ENCODE data around the gene HDDC2.
A peak's percentile ranks its signal among the peaks of the same experiment; 100 is the strongest.

The HDDC2 gene

DNA sequence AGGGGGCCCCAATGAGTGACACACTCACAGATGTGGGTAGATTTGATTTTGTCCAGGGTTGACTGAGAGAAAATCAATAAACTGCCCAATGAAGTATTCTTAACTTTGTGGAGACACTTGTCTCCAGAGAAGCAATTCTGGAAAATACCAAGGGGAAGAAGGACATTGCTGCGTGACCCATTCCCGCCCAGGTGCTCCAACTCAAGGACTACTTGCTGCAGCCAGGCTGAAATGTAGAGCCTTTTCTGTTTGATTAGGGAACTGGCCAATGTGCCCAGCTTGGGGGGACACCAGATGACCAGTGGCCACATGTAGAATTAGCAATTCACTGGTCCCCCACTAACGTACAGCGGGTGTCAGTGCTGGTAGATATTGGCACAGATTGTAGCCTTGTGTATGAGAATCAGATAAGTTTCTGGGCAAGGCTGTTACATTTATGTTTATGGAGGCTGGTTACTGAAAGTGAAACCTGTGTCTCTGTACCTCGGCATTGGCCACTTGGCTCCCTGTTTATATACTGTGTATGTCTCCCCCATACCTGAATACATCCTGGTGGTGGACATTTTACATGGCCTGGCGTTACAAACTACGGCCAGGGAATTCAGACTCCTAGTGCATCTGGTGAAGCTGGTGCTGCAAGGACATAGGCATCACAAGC is 32.3 kb downstream of the HDDC2 start:
- no peak for DNase-seq

DNA sequence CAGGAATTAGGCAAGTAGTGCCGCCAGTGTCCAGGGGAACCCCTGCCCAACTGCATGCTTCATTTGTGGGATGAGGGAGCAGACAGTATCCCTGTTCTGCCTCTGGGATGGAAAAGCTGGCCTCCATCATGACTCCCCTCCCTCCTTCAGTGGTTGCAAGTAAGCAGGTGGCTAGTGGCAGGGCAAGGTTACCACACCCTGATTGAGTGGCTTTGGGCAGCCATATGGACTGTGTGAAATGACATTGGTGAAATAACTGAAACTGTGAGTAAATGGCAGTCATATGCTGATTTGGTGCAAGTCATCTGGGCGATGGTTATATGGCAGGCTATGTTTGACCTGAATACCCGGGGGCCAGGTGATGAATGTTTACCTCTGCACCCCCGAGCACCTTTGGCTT is 33.0 kb downstream of the HDDC2 start:
- DNase-seq: no peak

DNA sequence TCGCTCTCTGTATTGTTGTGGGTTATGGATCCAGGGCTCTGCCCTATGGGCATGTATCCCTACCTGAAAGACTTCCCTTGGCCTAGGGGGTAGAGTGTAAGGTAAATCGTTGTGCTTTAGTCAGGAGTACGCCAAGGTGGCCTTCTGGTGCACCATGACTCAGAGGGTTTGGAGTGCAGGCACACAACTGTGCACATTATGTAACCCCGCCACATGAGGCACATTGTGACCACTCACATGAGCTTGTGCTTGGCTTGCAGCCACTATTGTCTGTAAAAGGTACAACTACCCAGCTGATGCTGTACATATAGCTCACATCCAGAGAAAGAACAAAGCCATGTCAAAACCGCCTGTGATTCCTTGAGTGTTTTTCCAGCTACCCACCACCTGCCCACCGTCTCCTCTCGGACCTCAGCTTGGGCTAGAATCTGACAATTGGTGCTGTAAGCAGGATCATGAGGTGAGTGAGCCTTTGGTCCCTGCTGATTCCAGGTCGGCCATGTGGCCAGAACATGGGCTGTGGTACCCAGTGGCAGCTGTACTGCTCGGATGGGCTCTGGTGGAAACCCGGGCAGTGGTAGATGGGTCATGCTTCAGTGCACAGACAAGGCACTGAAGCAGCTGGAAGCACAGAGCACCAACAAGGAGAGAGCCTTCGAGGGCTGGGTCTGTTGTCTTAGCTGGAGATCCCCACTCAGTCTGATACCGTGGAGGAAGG is 33.8 kb downstream of the HDDC2 start:
- no peak for DNase-seq

DNA sequence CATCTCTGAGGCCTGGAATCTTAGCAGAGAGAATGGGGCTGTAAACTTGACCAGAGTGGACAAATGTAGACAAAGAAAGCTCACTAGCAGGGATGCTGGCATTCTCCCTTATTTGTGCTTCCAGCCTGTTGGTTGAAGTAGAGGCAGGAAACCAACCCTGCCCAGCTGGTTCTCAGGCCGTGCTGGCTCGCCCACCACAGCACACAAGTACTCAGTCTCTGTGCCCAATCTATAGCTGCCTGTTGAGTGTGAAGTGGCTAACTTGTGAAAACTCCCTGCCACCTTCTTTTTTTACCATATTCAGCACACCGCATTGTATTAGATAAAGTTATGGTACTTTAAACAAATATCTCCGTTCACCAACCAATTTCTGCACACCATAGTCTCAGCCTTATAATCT is 37.3 kb downstream of the HDDC2 start:
- no peak for DNase-seq

DNA sequence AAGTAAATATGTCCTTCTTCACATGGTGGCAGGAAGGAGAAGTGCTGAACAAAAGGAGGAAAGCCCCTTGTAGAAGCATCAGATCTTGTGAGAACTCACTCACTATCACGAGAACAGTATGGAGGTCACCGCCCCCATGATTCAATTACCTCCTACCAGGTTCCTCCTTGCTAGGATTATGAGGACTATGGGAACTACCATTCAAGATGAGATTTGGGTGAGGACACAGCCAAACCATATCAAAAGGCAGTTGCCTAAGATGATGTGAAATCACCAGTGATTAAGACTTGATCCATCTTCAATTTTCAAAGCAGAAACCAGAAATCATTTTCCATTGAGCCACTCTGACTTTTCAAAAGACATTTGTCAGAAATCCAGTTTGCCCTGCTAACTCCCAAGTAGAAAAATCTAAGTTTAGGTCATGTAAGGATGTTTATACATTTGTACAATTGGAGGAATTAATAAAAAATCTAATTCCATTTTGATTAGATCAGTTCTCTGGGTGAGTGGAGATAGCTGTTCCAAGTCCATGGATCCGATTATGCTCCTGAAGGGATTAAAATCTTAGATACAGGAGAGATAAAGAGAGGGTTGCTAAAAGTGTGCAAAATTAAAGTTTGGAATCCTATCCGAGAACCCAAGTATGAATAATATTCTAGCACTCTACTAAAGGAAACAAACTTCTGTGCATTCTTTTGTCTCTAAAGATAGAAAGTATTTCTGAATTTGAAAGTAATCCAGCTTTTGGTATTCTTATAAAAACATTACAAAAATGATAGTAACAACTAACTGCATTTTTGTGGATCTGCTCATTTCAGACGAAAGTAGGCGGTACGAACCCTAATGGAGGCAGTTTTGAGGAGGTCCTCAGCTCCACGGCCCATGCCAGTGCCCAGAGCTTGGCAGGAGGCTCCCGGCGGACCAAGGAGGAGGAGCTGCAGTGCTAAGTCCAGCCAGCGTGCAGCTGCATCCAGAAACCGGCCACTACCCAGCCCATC is 39.5 kb downstream of the HDDC2 start:
- DNase-seq: peak; percentile 81

DNA sequence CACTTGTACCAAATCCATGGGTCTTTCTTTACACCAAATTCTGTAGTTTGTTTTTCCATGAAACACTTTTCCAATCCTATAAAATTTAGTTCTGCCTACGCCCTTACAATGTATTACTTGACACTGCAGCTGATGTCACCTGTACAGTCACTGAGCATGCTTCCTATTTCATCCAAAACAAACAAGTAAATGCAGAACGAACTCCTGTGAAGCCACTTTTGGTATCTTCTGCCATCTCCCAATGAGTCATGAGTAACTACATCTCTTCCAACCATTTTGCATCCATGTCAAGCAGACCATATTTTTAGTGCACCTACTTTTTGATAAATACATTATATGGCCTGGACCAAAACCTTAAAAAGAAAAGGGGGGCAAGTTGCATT is 42.4 kb downstream of the HDDC2 start:
- no peak for DNase-seq

DNA sequence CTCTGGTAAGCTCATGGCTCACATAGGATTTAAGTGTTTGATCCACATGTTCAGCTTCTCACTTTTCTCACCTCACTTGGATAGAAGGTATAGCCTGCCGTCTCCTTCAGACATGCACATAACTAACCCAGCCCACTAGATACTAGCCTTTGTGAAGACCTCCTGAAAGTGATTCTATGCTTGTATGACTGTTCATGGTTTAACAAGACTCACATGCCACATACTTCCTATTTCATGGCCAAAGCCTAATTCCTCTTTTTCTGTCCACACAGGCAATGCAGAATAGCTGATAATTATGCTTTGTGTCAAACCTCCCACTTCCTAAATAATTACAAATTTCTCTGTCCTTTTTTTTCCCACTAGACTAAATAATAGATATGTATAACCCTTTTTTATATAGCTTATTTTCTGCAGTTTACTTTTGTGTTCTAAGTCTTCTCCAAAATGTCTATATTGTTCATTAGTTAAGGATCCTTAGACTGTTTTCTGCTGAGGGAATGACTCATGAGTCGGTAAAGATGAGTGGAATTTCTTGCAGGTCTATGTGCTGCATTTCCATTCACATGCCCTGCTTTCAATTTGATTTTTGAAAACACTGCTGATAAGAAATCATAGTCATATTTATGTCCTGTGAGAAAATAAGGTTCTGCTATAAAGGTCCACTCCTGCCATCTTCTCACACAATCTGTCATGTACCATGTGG is 43.0 kb downstream of the HDDC2 start:
- peak; percentile 14 for DNase-seq

DNA sequence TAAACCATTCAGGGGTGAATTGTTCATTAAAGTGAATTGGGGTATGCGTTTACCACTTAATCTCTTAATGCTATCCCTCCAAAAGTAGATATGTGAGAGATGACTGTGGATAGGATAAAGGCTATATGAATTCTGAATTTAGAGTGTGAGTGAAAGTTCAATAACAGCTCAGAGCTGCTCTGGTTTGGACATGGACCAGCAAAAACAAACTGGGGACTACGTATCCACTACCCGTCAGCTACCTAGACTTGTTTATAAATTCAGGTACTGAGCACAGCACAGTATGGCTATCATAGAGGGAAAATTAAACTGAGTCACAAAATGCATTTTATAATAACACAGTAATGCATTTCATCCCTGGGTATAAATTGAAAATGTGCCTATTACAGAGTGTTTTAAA is 44.4 kb downstream of the HDDC2 start:
- DNase-seq: no peak

DNA sequence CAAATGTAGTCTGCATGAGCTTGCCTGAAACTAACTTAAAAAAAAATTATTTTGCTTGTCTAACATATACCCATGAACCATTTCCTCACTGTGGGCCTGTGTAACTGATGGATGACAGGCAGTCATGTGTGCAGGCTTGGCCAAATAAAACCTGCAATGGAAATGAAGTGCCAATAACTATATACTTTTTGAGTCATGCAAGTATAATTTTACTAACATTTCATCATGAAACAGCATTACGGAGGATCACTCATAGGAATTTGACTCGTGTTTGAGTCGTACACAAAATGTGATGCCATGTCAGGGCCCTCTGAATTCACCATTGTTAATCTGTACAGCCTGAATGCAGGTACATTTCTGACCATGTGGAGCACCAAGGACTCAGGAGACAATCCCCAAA is 46.6 kb downstream of the HDDC2 start:
- peak; percentile 46 for DNase-seq

DNA sequence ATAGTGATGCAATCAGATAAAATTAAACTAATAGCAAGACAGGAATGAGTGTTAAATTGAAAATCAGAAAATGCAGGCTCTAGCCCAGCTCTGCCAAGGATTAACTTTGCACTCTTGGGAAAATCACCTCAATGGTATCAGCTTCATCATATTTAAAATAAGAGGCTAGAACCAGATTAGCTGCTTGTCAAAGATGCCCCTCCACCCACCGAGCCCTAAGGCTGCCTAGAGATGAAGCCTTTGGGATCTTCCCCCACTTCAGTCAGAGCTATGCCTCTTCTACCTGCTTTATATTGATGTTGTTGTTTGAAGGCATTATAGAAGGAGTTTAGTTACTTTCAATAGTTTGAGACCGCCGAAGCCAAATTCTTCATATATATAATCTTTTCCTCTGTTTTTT is 47.4 kb downstream of the HDDC2 start:
- DNase-seq: no peak

DNA sequence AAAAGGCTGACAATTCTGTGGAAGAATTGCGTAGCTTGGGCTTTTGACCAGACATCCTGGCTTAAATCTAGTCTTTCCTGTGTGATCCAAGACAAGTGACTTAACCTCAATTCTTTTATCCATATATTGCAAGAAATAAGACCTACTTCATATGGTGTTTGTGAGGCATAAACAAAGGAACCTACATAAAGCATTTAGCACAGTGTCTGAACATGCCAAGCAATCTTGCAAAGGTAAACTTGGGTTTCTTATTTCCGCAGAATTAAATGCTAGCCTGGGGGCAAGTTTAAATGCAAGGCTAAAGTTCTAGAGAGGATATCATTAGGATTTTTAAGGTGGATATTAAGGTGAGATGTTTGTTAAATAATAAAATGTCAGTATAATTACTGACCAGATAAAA is 47.9 kb downstream of the HDDC2 start:
- no peak for DNase-seq

DNA sequence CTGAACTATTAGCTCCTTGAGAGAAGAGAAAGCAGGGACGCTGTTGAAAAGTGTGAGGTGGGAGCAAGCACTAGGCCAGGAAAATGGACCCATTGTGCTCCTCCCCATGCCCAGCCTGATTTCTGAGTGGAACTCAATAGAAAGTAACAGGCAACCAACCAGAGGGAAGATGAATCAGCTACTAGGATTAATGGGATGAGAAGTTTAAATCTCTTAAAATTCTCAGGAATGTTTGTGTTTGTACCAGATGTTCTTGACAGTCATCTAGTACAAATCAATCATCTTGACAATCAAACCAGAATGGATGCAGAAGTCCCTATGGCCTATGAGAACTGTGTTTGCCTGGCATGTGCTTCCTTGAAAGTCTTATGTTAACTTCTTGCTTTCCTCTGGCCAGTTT is 48.9 kb downstream of the HDDC2 start:
- peak; percentile 80 for DNase-seq

DNA sequence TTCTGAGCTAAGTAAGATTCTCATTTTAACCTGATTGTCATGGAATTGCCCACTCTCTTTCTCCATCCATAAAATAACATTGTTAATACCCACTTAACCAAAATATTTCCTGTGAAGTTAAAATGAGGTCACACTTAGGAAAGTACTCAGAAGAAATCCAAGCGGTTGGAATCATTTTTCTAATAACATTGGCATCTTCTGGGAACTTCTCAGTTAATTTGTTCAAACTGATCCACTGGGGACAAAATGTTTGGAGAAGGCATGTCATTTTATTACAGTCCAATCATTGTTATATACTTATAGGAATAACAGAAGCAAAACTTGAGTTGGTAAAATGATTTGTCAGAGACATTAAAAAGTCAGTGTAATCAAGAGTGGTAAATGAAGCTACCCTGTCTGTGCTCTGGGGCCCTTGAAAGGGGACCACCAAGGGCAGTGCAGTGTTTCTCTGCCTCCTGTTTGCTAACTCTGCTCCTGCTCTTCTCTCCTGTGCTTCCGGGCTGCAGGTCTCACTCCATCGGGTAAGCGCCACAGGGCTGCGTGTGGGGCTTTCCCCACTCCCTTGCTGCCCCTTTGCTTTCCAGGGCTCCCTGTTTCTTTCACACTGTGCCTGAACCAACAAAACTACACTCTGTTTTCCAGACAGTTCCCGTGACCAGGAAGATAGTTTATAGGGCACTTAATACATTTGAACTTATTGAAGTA is 50.1 kb downstream of the HDDC2 start:
- peak; percentile 30 for DNase-seq

DNA sequence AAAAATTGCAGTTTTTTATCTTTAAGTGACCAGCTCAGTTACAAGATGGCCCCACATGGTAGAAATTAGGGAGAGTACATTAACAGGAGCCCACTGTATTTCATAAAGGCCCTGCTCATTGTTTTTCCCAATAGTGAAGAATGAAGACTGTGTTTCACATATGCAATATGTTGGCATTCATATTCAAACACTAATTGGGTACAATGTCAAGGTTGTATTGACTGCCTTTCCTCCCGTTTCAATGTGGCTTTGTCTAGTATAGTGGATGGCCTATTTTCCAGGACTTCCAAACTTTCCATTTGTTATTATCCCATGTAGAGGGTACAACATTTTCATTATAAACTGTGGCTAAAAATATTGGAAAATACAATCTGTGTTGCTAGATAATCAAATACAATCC is 51.3 kb downstream of the HDDC2 start:
- DNase-seq: no peak

DNA sequence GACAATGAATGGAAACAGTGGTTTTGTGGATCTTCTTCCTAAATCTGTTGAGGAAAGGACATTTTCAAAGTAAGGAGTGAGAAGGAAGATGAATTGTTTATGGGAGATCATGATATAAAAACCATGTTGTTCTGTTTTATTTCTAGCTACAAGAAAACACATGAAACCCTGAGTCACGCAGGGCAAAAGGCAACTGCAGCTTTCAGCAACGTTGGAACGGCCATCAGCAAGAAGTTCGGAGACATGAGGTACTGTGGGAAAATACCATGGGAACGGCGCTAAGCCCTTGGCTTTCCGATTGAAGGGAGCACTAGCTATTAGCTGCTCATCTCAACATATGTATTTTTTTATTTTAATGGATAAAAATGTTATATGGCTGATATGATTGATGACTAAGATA is 53.6 kb downstream of the HDDC2 start:
- DNase-seq: no peak

DNA sequence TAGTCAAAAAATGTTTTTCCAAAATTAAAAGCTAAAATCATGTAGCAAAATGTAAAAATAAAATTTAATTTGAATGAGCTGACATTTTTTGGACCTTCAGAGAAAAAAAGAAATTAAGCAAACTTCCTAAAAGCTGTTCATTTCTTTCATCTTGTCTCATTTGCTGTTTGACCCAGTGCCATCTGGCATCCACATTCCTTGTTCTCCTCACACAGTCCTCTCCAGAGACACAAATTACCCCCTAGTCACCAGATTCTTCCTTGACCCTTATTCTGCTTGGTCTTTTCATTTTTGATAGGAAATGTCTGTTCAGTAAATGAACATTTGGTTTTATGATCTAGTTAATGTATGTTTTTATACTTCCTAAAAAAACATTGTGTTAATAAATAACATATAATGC is 55.2 kb downstream of the HDDC2 start:
- DNase-seq: peak; percentile 15

DNA sequence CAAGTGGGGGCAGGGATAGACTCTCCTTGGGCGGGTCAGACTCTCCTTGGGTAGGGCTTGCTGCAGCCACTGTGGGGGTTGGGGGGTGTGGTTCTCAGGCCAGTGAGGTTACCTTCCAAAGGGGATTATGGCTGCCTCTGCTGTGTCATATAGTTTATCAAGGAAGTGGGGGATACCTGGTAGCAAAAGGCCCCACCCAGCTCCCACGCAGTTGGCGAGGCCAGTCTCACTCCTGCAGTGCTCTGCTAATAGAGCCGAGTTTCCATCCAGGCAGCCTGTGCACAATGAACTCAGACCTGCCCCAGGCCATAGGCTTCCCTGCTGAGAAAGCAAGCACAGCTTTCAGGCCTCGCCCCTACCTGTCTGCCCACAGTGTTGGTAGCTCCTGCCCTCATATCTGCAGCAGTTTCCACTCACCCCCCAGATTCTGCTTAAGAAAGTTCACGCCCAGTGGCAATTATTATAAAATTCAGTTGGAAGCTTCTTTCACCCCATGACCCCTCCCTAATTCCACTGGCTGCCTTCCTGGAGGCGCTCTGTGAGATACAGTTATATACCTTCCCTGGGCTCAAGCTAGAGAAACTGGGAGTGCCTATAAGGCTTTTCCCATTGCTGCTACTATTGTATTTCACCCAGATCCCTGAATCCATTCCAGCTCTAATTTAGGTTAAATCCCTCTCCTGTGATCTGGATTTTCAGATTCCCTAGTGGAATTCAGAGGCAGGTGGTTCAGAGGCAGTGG is 56.1 kb downstream of the HDDC2 start:
- no peak for DNase-seq

DNA sequence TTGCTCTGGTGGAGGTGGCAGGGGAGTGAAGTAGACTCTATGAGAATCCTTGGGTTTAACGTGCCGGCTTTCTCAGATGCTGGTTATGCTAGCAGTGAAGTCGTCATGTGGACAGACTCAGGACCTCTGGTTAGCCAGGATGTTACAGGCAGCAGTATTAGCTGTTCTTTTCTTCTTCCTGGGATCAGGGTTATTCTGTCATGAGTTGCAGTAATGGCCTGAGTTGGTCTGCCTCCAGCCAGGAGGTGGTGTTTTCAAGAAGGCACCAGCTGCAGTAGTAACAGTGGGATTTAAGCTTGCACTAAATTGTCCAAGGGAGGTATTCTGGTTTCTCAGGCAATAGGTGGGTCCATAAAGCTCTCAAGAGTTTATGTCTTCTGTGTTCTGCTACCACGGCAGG is 56.7 kb downstream of the HDDC2 start:
- no peak for DNase-seq

DNA sequence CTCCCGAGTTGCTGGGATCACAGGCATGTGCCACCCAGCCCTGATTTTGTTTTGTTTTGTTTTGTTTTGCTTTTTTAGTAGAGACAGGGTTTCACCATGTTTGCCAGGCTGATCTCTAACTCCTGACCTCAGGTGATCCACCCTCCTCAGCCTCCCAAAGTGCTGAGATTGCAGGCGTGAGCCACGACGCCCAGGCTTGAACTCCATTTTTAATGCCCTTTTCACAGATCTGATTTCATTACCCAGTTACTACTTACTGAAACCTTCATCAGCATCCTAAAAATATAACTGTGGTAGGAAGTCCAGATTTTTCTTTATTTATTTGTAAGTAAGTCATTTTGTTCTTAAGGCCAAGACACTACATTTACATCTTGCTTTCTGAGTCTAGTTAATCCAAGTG is 64.0 kb downstream of the HDDC2 start:
- no peak for DNase-seq

DNA sequence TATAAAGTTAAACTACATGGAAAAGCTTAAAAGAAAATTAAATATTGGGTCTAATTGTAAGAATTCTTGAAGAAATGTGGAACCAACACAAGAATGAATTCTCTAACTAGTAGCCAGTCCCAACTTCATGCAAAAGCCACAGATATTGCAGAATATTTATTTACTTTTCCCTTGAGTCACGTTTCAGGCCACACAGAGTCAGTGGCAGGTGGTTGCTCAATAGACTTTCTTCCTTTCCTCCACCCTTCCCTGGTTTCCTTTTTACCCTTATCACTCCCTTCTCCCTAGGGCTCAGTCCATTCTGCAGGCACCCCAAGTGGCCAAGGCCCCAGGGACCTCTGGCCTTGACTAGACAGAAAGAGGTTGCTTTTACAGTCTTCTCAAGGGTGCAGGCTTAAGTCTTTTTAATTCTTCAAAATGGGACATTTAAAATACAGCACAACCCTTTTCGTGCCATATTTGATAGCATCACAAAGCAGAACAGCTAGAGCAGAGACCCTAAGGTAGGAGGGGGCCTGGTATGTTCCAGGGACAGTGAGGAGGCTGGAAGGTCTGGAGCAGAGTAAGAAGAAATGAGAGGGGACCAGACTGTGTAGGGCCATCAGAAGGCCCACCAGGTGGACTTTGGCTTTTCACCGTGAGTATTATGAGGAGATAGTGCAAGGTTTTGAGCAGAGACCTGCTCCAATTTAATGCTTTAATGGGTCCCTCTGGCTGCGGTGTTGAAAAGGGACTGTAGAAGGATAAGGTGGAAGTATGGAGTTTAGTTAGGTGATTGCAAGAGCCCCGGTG is 65.0 kb downstream of the HDDC2 start:
- DNase-seq: peak; percentile 27

DNA sequence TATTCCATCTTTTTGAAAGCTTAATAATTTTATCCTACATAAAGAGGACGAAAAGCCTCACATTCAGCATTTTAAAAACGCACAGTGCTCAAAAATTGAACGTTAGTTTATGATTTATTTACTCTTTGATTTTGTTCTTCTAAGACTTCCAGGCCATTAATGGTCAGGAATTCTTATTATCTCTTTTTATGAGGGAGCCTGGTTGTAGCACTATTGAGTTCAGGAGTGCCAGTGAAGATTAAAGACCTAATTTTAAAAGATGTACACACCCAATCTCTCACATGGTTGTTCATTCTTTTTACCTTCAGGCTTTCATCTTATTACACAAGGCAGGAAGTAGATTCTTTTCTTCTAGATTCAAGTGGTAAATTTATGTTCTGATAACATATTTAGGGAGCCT is 68.6 kb downstream of the HDDC2 start:
- DNase-seq: peak; percentile 10
